GM18861 (cell line): ENCODE results near the gene ASTN2.

ENCODE experiments used
- ATAC-seq: cut with Tn5 transposase; IDR thresholded peaks from one replicate; pipeline ENCODE4 v1.9.1; 2021; ENCODE audit not compliant: unreplicated experiment

Gene ASTN2

GRCh38 chr9:117029341-117029740, 385.5 kb downstream of the ASTN2 start:
- ATAC-seq: no peak

DNA sequence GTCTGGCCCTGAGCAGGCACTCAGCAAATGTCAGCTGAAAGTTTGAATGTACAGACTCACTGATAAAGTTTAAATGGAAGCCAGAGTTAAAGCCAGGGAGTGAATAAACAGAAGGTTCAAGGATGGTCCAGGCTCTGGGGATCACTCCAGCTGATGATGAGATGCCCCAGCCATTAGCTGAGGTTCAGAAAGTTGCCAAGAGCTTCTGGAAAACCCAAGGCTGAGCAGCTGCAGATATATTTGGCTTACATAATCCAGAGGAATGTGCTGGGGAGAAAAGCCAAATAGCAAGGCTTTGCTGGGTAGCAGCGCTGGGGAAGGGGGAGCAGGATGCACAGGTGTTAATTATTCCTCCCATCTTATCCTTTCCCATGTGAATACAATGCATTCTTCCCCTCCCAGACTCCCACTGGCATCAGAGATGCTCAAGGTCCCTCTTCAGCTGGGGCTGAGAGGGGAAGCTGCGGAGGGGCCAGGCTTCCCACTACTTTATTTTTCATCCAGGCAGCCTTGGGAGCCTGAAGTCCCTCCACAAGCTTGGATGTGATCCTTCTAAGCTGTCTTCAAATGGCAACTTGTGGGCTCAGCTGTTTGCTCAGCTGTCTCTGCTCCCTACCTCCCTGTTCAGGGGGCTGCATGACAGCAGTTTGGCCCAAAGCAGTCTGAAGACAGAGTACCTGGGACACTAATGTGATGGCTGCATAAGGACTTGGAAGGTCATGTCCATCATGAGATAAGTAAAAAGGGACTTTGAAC, 386.6 kb downstream of the ASTN2 start:
- ATAC-seq: no peak

DNA sequence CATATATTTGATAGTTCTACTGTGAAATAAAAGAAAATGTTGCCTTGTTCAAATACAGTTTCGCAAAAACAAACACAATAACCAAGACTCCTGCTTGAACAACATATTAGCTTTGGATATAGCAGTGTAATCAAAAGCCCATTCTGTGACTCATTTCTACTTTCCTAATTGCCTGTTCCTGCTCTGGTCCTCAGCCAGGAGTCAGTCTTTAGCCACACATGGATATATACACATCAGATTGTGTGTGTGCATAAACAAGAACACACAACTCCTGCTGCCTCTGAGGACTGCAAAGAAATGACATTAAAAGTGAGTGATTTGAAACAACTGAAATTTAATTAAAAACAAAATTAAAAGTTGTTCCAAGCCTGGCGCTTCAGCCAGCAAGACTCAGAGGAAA, 393.0 kb downstream of the ASTN2 start:
- no peak for ATAC-seq

GRCh38 chr9:117018966-117019617, 395.8 kb downstream of the ASTN2 start:
- ATAC-seq: no peak

DNA sequence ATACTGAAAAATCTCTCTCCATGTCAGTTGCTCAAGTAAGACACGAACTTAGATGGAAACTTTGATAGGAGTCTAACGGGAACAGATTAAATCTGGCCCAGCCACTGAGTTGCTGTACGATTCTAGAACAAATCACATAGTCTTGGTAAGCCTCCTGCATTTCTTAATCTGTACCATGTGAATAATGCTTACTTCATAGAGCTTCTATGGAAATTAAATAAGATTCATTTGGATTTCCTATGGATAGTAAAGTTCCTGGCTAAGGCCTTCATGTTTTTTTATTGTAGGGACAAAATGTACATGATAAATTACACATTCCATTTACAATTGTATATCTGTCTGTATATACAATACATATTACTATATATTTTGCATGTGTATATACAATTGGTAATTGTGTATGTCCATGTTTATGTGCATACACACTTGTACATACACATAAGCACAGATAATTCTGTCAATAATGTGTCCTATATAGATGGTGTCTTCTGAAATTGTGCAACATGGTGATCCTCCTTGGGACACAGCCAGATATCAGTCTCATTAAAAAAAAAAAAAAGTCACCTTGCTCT, 397.4 kb downstream of the ASTN2 start:
- no peak for ATAC-seq

- ATAC-seq: no peak
Observed at GRCh38 chr9:117014061-117014460, 400.8 kb downstream of the ASTN2 start.

- ATAC-seq: no peak
Observed at GRCh38 chr9:117013440-117013995, 401.3 kb downstream of the ASTN2 start.

DNA sequence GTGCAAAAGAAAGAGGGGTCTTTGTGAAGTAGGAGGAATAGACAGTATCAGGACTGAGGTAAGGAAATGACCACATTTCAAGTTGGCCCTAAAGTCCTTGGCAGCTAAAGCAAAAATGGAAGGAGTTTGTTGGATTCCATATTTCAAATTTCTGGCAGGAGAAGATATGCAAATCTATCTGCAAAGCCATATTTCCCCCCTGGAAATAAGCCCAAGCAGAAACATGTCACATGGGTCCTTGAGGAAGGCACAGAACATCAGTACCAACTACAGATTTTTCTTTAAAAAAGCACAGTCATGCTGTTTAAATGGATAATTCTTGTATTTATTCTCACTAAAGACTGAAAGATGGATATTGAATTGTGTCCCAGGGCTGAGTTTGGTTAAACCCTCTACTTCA, 404.8 kb downstream of the ASTN2 start:
- no peak for ATAC-seq

GRCh38 chr9:117008876-117009275, 406.0 kb downstream of the ASTN2 start:
- ATAC-seq: no peak

- ATAC-seq: no peak
Observed at GRCh38 chr9:117008461-117008860, 406.4 kb downstream of the ASTN2 start.

- no peak for ATAC-seq
Observed at GRCh38 chr9:117002686-117003085, 412.2 kb downstream of the ASTN2 start.

DNA sequence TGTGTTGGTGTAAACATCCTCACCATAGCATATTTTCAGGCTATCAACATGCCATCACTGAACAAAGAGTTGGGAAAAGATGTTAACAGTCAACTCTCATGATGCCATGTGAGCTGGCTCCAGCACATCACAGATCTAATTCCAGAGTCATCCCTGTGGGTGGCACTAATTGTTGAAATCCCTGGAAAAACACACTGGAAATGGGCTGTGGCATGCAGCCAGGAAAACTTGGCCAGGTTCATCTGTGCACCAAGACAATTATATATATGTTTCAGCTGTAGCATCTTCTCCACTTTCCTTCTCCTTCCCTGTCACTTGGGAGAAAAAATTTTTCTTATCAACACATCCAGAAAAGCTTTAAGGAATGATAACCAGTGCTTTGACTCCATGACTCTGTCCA, 414.0 kb downstream of the ASTN2 start:
- ATAC-seq: no peak

DNA sequence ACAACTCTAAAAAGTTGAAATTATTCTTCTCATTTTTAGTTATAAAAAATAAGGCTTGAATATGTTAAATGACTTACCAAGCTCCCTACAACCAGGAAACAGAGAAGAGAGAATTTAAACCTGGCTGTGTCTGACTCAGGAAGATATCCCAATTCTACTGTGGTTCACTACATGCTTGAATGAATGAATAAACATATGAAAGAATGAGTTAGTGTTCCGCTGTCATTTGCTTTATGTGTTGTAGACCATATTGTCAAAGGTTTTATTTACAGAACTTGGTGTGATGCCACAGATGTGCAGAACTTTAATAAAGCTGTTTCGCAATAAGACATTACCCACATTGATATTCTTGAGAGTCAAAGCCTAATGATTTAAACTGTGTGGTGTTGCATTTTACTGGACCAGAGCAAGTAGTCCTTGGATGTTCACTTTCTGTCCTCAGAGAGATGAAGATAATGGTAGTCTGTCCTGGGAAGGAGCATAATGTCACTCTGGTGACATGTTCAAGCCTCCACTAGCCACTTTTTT, 414.6 kb downstream of the ASTN2 start:
- no peak for ATAC-seq

DNA sequence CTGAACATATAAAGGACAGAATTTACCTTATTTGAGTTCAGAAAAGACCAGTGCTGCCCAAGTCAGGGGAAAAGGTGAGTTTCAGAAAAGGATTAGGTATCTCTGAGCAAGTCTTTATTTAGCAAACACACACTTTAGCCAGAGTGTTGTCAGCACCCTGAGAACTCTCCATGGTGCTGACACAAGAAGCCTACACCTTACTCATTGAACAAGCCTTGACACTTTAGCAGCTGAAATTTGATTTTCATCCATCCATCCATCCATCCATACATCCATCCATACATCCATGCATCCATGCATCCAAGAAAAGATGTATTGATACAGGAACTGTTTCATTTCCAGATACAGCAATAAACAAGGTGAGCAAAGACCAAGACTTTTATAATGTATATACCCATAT, 416.6 kb downstream of the ASTN2 start:
- ATAC-seq: no peak

- no peak for ATAC-seq
Observed at GRCh38 chr9:116992865-116993264, 422.0 kb downstream of the ASTN2 start.

GRCh38 chr9:116991051-116991450, 423.8 kb downstream of the ASTN2 start:
- ATAC-seq: no peak

DNA sequence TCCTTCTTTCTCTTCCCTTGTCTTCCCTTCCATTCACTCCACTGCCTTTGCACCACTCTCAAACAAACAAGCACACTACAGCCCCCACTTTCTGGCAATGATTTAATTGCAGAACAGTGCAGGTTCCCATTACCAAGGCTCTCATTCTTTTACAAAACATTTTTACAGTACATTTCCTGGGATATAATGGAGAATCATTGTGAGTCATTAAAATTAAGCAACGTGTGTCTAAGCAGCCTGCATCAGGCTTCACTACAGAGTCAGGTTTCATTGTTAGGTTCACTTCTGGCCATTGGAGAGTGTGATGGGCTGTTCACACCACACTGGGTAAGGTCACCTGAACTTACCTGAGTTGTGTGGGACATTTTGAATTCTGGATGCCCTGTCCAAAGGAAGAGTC, 424.3 kb downstream of the ASTN2 start:
- no peak for ATAC-seq

GRCh38 chr9:116987721-116988485, 427.0 kb downstream of the ASTN2 start:
- no peak for ATAC-seq

- ATAC-seq: no peak
Observed at GRCh38 chr9:116986015-116986414, 428.8 kb downstream of the ASTN2 start.

DNA sequence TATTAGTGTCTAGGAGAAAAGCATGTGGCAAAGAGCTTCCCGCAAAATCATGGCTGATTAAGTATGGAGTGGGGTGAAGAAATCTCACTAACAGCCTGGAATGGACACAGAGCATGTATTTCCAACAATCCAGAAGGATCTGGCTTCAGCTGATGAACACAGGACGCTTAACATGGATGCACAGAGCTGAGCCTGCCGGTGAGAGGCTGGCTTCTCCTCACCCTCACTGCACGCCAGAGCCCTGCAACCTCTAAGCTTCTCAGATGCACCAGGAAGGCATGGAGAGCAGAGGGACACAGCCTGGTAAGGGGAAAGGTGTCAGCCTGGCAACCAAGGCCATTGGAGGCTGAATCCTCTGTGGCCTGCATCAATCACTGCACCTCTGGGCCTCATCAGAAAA, 429.3 kb downstream of the ASTN2 start:
- ATAC-seq: no peak

GRCh38 chr9:116984111-116984510, 430.7 kb downstream of the ASTN2 start:
- no peak for ATAC-seq
